Kidney (tissue), 14 donors: ENCODE data around the gene DDX39B. TPM values are rescaled to one million over a fixed set of nuclear protein-coding genes. Genes with fewer than 3 reads are reported as not detected.

Source experiments
- DNase-seq, 5 donors: peaks; one replicate each; pipeline ENCODE4 v3.0.0-alpha.2; 2013 to 2020
- FAIRE-seq: peaks from 2 replicates; lab custom pipeline; 2012; peaks lifted over from hg19 to GRCh38; lab: Jason Lieb, UNC
- H3K27ac ChIP-seq, 2 donors: one replicate each; pipeline ENCODE4 v1.7.0; 2013; ENCODE audit warnings: low read depth in 2 of 2, low read length in 2 of 2, inconsistent platforms in 1 of 2
- H3K27me3 ChIP-seq: one replicate; pipeline ENCODE4 v1.7.1; 2013; ENCODE audit warnings: low read length, inconsistent platforms; ENCODE audit not compliant: control insufficient read depth, insufficient read depth
- H3K36me3 ChIP-seq, 3 donors: one replicate each; pipeline versions ENCODE4 v1.7.0 to v1.7.1; 2013; ENCODE audit warnings: low read length in 3 of 3, control low read depth in 1 of 3, inconsistent platforms in 1 of 3; ENCODE audit not compliant: insufficient read depth in 3 of 3, control insufficient read depth in 2 of 3
- H3K4me1 ChIP-seq, 3 donors: one replicate each; pipeline versions ENCODE4 v1.7.0 to v1.7.1; 2013; ENCODE audit warnings: low read length in 3 of 3, inconsistent platforms in 1 of 3, low read depth in 1 of 3; ENCODE audit not compliant: control insufficient read depth in 2 of 3, insufficient read depth in 2 of 3
- H3K4me3 ChIP-seq, 3 donors: one replicate each; pipeline versions ENCODE4 v1.7.0 to v1.8.1; 2013; ENCODE audit warnings: low read length in 3 of 3, control low read depth in 1 of 3, inconsistent platforms in 1 of 3
- H3K9ac ChIP-seq, 3 donors: one replicate each; pipeline versions ENCODE4 v1.7.0 to v1.7.1; 2013; ENCODE audit warnings: low read length in 3 of 3, control low read depth in 1 of 3, inconsistent platforms in 1 of 3
- H3K9me3 ChIP-seq, 3 donors: one replicate each; pipeline versions ENCODE4 v1.7.0 to v1.7.1; 2013; ENCODE audit warnings: low read length in 3 of 3, control low read depth in 1 of 3, inconsistent platforms in 1 of 3; ENCODE audit not compliant: control insufficient read depth in 2 of 3, insufficient read depth in 1 of 3
- CTCF ChIP-seq: IDR thresholded peaks from 3 replicates; pipeline ENCODE4 v1.5.1; 2012; ENCODE audit warnings: mild to moderate bottlenecking, moderate library complexity, borderline replicate concordance; ENCODE audit not compliant: insufficient read depth; ENCODE audit errors: extremely low read depth
- intact Hi-C: fragments of 100-400 bp; cut with DNase I; formaldehyde crosslinking; loops from one replicate; pipeline ENCODE4 v1.11.1; 2022
- polyA plus RNA-seq: library from polyadenylated mRNA; stranded (reverse); fragments of 350-450 nt; fragmentation: Illumina TruSeq; extraction: RNeasy Lipid Tissue Mini Kit (QIAGEN cat#74804); gene quantifications from one replicate; pipeline ENCODE4 v1.2.3, GENCODE V29; 2014; ENCODE audit warnings: low read depth, low replicate concordance; ENCODE audit not compliant: insufficient read depth
- total RNA-seq: library from RNA; stranded (reverse); fragmentation: NEBNext Ultra II Directional; extraction: Animal tissue kit (Norgen Biotek cat#: 25700); gene quantifications from one replicate; pipeline ENCODE4 v1.2.1, GENCODE V29; 2021
- donor health status: control.
- donor health status: control.
- donor health status: control.
- donor health status: control.
- donor health status: control.
- donor health status: DM: yes; HTN: yes; CAD: no.
- donor health status: Normal renal cell carcinoma (clear cell type).

The DDX39B gene
- total and polyA plus RNA-seq, 2 donors from 2014 or later: 183 to 295 TPM

- FAIRE-seq: no peak
- H3K27me3 ChIP-seq: no peaks in the 10 kb centered on the region
- peaks cover 0 to 3% (median 0%) of the 10 kb centered on the region in 3 donors for H3K4me1 ChIP-seq
- intact Hi-C loops: no loop called here
- no peak for TF ChIP-seq CTCF
- H3K9ac ChIP-seq: no peak overlapping the region
- H3K27ac ChIP-seq: no peak overlapping the region
- H3K36me3 ChIP-seq: no peaks in the 10 kb centered on the region
- no peak for DNase-seq
- no peaks in the 10 kb centered on the region for H3K9me3 ChIP-seq
- H3K4me3 ChIP-seq: no peak overlapping the region
These were observed 46.3 kb upstream of the DDX39B start for GRCh38 chr6:31587791-31588777.

DNA sequence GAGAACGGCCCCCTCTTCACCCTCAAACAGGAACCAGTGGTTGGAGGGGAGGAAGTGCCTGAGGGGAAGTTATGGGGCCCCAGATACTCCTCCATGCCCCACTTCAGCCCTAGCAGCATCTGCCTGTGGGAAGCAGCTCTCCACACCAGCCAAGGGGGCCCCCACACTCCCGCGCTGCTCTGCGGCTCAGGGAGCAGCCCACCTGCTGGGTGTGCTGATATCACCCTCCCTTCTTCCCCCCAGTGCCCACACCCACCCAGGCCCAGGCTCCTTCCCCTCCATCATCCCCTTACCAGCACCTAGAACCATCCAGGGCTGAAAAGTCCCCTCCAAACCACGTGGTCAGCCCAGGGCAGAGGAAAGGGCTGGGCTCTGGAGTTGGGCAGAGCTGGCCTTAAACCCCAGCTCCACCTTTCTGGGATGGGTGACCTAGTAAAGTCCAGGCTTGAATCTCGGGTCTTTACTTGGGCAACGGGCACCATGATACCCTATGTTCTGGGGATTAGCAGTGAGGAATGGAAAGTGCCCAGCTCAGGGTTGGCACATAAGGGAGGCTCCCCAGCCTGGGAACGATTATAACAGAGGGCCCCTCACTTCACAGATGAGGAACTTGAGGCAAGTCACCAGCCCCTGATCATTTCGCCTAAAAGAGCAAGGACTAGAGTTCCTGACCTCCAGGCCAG, 44.9 kb upstream of the DDX39B start:
- Histone ChIP-seq H3K9ac (no peak overlapping the region), H3K27ac (no peak overlapping the region), H3K27me3 (no peaks in the 10 kb centered on the region), H3K9me3 (no peaks in the 10 kb centered on the region), H3K4me3 (no peak overlapping the region), H3K36me3 (no peaks in the 10 kb centered on the region), H3K4me1 (peaks cover 0 to 5% (median 0%) of the 10 kb centered on the region in 3 donors)
- intact Hi-C loops: no loop called here
- FAIRE-seq (no peak), DNase-seq (no peak)
- no peak for TF ChIP-seq CTCF

GRCh38 chr6:31586008-31586407, 44.2 kb upstream of the DDX39B start, which contains the start of gene LST1:
LST1 (plus strand) TSS chr6:31586277; CDS start chr6:31587300, 1,023 bp downstream.
- no peaks in the 10 kb centered on the region for H3K9me3 ChIP-seq

More at GRCh38 chr6:31586008-31586407, 44.2 kb upstream of the DDX39B start, which contains the start of gene LST1:
- FAIRE-seq: no peak
- no peak within 1 kb of the TSS for H3K9ac ChIP-seq
- no peaks in the 10 kb centered on the region for H3K36me3 ChIP-seq
- no peak within 1 kb of the TSS for H3K4me3 ChIP-seq
- no peaks in the 10 kb centered on the region for H3K27me3 ChIP-seq
- TF ChIP-seq CTCF: no peak
- peaks cover 0 to 8% (median 0%) of the 10 kb centered on the region in 3 donors for H3K4me1 ChIP-seq
- no peak for DNase-seq
- intact Hi-C loops: no loop called here
- no peak within 1 kb of the TSS for H3K27ac ChIP-seq
